Aorta (tissue), 5 donors: ENCODE measurements around the gene TRIM50. TPM values are rescaled to one million over a fixed set of nuclear protein-coding genes. Genes with fewer than 3 reads are reported as not detected.

Source experiments
- ATAC-seq: fragments of 200-7000 bp; cut with Tn5 transposase; one replicate; pipeline ENCODE4 v1.9.1; 2022; ENCODE audit warnings: moderate library complexity; ENCODE audit not compliant: low FRiP score
- DNase-seq, 2 donors: peaks; one replicate each; pipeline ENCODE4 v3.0.0-alpha.2; 2020
- H3K27ac ChIP-seq, 2 donors: one replicate each; pipeline ENCODE4 v1.5.1; 2013; ENCODE audit warnings: low read length in 2 of 2, mild to moderate bottlenecking in 2 of 2, moderate library complexity in 2 of 2, control low read depth in 1 of 2, inconsistent platforms in 1 of 2, low read depth in 1 of 2
- H3K27me3 ChIP-seq, 2 donors: one replicate each; pipeline ENCODE4 v1.6.1; 2013; ENCODE audit warnings: control low read depth in 1 of 2, low read length in 1 of 2, mild to moderate bottlenecking in 1 of 2, moderate library complexity in 1 of 2; ENCODE audit not compliant: insufficient read depth in 2 of 2, control insufficient read depth in 1 of 2
- H3K36me3 ChIP-seq, 2 donors: one replicate each; pipeline ENCODE4 v1.6.1; 2013; ENCODE audit warnings: control low read depth in 1 of 2, low read length in 1 of 2, mild to moderate bottlenecking in 1 of 2; ENCODE audit not compliant: insufficient read depth in 2 of 2, control insufficient read depth in 1 of 2
- H3K4me1 ChIP-seq, 2 donors: one replicate each; pipeline ENCODE4 v1.6.1; 2013; ENCODE audit warnings: low read length in 2 of 2, control low read depth in 1 of 2, mild to moderate bottlenecking in 1 of 2, moderate library complexity in 1 of 2; ENCODE audit not compliant: insufficient read depth in 2 of 2, control insufficient read depth in 1 of 2
- H3K4me3 ChIP-seq, 2 donors: one replicate each; pipeline ENCODE4 v1.5.1; 2013; ENCODE audit warnings: low read length in 2 of 2, control low read depth in 1 of 2, mild to moderate bottlenecking in 1 of 2
- H3K9me3 ChIP-seq: one replicate; pipeline ENCODE4 v1.6.1; 2013; ENCODE audit warnings: mild to moderate bottlenecking, low read length; ENCODE audit not compliant: control insufficient read depth
- WGBS, 2 donors: extraction: QIAGEN DNeasy Blood & Tissue Kit; methylation state at CpG; one replicate each; pipeline ENCODE4 v1.1.7; 2013; 5-methylcytosine and 5-hydroxymethylcytosine counted together
- intact Hi-C, 2 donors: fragments of 100-400 bp; cut with DNase I; formaldehyde crosslinking; loops; one replicate each; pipeline versions ENCODE4 v1.14.2 to v1.15.0; 2022
- polyA plus RNA-seq, 2 donors: library from polyadenylated mRNA; stranded (reverse); fragments of 200-250 nt; gene quantifications; one replicate each; pipeline ENCODE4 v1.2.3, GENCODE V29; 2013
- total RNA-seq, 2 donors: library from RNA; stranded (reverse); fragmentation: NEBNext Ultra II Directional; extraction: Animal tissue kit (Norgen Biotek cat#: 25700); gene quantifications; one replicate each; pipeline ENCODE4 v1.2.1, GENCODE V29; 2021
- donor health status: healthy with polysubstance abuse.
- donor health status: Bipolar disorder and iron deficiency.
- donor health status: DM: no; HTN: no; CAD: no.
- donor health status: DM: no; HTN: no; CAD: no.
- donor health status: DM: yes; HTN: yes; CAD: no.

Gene TRIM50
- total and polyA plus RNA-seq, 4 donors = 0.38 to 2.2 TPM; not detected in 2

DNA sequence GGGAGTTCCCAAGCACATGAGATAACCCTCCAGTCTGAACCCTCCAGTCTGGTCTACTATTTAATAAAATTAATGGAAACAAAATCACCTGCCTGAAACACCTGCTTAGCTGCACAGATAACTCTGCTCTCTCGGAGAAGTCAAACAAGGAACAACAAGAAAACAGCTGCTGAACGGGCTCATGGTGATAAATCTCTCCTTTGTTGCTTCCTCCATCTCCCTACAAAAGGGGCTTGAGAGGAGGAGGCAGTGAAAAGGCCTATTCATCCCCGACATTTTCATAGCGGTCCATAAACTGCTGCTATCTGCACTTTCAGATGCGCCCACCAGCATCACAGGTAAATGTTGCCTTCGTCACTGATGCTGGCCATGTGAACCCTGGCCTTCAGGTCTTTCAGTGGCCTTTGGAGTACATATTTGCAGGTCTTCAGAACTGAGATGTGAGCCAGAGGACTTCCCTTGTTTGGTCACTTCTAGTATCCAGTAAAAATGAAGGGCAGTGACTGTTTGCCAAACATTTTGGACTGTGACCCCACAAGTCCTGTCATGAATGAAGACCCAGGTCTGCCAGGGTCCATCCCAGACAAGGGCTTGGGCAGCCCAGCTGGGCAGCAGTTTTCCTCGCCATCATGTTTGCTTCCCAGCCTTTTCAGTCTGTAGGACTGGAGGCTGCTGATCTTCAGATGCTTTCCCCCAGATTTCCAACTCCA is 15.9 kb upstream of the TRIM50 start:
- Histone ChIP-seq H3K9me3 (no peaks in the 10 kb centered on the region), H3K36me3 (no peaks in the 10 kb centered on the region), H3K4me1 (no peaks in the 10 kb centered on the region), H3K27ac (no peak overlapping the region), H3K4me3 (no peak overlapping the region), H3K27me3 (no peaks in the 10 kb centered on the region)
- DNase-seq (no peak), ATAC-seq (no peak)
- 89 to 97% methylated on average over 7 of the region's 7 CpGs for WGBS, 2 donors
- intact Hi-C loops = loop anchor here in 1 of 2 donors (2.0 kb wide), 1 partner anchor 109 kb away; no protein-coding TSS in a partner anchor

DNA sequence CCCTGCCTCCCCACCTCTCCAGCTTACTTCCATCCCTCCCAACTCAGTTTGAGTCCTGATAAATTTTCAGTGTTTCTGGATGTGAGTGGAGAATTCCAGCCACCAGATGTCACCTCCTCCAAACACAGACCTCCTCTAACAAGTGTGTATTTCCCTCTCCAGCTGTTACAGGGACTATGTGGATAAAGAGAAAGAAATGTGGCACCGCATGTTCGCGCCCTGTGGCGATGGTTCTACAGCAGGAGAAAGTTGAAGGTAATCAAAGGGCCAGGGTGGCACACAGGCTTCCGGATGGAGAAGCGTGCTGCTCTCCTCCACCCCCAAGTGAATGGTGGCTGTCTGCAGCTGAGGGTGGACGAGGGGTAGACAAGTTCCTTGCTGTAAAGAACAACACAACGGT is 14.8 kb upstream of the TRIM50 start:
- H3K36me3 ChIP-seq = no peaks in the 10 kb centered on the region
- H3K27ac ChIP-seq = no peak overlapping the region
- DNase-seq = no peak
- intact Hi-C loops = loop anchor here (1.0 to 2.0 kb wide), 2 partner anchors 109 to 110 kb away; no protein-coding TSS in a partner anchor
- ATAC-seq = peak; percentile 60
- 13 to 18% methylated on average over 8 of the region's 8 CpGs for WGBS, 2 donors
- no peaks in the 10 kb centered on the region for H3K27me3 ChIP-seq
- no peaks in the 10 kb centered on the region for H3K4me1 ChIP-seq
- H3K9me3 ChIP-seq = no peaks in the 10 kb centered on the region
- no peak overlapping the region for H3K4me3 ChIP-seq

DNA sequence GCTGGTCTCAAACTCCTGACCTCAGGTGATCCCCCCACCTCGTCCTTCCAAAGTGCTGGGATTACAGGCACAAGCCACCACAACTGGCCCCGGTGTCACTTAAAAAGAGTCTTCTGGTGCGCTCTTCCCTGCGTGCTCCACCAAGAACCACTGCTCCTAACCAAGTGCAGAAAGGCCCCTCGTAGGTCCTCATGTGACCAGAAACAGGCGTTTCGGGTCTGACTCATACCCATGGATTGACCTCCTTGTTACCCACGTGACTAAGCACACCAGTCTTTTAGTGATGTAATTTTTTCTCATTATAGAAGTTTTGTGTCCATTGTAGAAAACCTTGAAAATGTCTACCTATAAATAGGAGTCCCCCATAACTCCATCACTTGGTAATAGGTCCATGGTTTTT is 14.0 kb upstream of the TRIM50 start:
- Histone ChIP-seq H3K36me3 (no peaks in the 10 kb centered on the region), H3K27ac (no peak overlapping the region), H3K27me3 (no peaks in the 10 kb centered on the region), H3K4me1 (no peaks in the 10 kb centered on the region), H3K9me3 (no peaks in the 10 kb centered on the region), H3K4me3 (no peak overlapping the region)
- DNase-seq (no peak), ATAC-seq (no peak)
- intact Hi-C loops = loop anchor here (1.0 to 2.0 kb wide), 2 partner anchors 109 to 111 kb away; no protein-coding TSS in a partner anchor
- WGBS, 2 donors = 48% methylated on average over 8 of the region's 8 CpGs

DNA sequence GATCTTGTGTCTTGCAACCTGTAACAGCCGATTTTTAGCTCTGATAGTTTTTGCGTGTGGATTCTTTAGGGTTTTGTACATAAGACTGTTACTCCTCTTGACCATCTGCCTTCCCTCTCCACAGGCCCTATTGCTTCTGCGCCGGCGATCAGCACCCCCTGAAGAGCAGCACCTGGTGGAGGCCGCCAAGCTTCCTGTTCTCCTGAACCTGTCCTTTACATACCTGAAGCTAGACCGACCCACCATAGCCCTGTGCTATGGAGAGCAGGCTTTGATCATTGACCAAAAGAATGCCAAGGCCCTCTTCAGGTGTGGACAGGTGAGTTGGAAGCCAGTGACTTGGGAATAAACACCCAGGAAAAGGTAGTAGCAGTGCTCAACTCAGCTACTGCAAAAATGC is 12.6 kb upstream of the TRIM50 start:
- Histone ChIP-seq H3K36me3 (no peaks in the 10 kb centered on the region), H3K27ac (no peak overlapping the region), H3K4me3 (no peak overlapping the region), H3K9me3 (no peaks in the 10 kb centered on the region), H3K4me1 (no peaks in the 10 kb centered on the region), H3K27me3 (no peaks in the 10 kb centered on the region)
- WGBS, 2 donors = 75 to 79% methylated on average over 7 of the region's 7 CpGs
- ATAC-seq (no peak), DNase-seq (no peak)
- intact Hi-C loops = no loop called here

DNA sequence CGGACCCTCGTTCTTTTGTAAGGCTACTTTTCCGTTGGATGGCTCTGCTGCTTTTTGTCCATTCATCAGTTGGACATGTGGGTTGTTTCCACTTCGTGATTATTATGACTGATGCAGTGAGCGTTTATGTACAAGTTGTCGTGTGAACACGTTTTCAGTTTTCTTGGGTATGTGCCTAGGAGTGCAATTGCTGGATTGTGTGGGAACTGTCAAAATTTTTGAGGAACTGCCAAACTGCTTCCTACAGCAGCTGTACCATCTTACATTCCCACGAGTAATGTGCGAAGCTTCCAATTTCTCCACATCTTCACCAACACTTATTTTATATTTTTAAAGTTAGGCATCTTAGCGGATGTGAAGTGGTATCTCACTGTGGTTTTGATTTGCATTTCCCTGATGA is 10.4 kb upstream of the TRIM50 start:
- Histone ChIP-seq H3K4me1 (no peaks in the 10 kb centered on the region), H3K27ac (no peak overlapping the region), H3K36me3 (no peaks in the 10 kb centered on the region), H3K9me3 (no peaks in the 10 kb centered on the region), H3K4me3 (no peak overlapping the region), H3K27me3 (no peaks in the 10 kb centered on the region)
- WGBS, 2 donors = 11 to 19% methylated on average over 10 of the region's 10 CpGs
- DNase-seq (no peak), ATAC-seq (no peak)
- intact Hi-C loops = no loop called here

DNA sequence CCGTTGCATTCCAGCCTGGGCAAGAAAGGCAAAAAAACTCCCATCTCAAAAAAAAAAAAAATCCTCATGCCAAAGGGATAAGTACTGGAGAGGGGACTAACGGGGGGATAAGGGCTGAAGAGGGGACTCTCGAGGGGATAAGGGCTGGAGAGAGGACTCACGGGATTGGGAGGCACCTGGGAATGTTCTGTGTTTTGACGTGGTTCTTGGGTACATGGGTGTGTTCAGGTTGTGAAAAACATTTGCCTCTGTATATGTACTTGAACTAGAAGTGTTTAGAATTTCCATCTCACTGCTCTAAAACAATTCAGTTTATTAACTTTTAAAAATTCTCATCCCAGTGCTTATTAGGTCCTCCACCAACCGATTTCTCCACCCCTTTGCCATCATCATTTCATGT is 4.6 kb upstream of the TRIM50 start:
- ATAC-seq = no peak

DNA sequence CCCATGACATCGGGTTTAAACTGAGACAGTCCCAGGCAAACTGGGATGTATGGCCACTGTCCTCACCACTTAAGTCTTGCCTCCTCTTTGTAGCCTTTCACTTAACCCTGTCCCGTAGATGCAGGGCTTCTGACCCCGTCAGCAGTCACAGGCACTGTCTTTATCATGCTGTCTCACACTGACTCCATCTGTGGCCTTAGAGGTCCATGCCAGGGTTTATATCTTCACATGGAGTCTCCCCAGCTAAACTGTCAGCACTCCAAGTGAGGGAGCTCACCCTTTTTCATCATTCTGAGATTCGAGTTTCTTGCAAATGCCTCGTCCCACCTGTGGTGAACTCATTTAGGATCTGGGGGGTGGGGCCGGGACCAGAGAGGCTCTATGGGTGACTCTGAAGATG is 2.9 kb upstream of the TRIM50 start:
- DNase-seq (no peak), ATAC-seq (no peak)
- Histone ChIP-seq H3K36me3 (no peaks in the 10 kb centered on the region), H3K27me3 (no peaks in the 10 kb centered on the region), H3K4me1 (no peaks in the 10 kb centered on the region), H3K27ac (no peak overlapping the region), H3K9me3 (no peaks in the 10 kb centered on the region), H3K4me3 (no peak overlapping the region)
- WGBS, 2 donors = 64 to 66% methylated on average over 6 of the region's 6 CpGs
- intact Hi-C loops = no loop called here

More for the DNA sequence above, 4.6 kb upstream of the TRIM50 start:
- intact Hi-C loops = no loop called here
- Histone ChIP-seq H3K36me3 (no peaks in the 10 kb centered on the region), H3K27me3 (no peaks in the 10 kb centered on the region), H3K4me1 (no peaks in the 10 kb centered on the region), H3K27ac (no peak overlapping the region), H3K9me3 (no peaks in the 10 kb centered on the region), H3K4me3 (no peak overlapping the region)
- DNase-seq = no peak
- WGBS, 2 donors = 70 to 81% methylated on average over 6 of the region's 6 CpGs

DNA sequence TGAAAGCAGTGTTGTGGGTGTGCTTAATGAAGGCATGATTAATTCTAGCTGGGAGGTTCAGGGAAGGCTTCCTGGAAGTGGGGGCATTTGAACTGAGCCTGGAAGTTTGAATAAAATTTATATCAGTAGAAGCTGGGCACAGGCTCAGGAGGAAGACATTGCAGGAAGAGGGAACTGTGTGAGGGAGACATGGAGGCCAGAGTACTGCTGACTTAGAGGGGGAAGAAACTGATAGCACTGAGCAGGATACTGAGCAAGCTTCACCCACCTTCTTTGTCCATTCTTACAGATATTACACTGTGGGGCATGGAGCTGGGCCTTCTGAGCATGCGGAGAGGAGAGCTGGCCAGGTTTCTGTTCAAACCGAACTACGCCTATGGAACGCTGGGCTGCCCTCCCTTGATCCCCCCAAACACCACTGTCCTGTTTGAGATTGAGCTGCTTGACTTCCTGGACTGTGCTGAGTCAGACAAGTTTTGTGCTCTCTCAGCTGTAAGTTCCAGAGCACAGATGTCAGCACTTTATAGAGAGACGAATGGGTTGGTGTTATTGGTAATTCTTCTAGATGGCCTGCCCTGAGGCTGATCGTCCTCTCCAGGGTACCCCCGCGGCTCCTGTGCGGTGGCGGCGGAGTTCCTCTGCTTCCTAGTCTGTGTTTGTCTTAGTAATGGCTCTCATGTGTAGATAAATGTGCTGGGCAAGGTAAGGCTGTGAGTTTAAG is 2.1 kb upstream of the TRIM50 start:
- no peak overlapping the region for H3K27ac ChIP-seq
- no peak for DNase-seq
- H3K27me3 ChIP-seq = no peaks in the 10 kb centered on the region
- H3K4me1 ChIP-seq = no peaks in the 10 kb centered on the region
- intact Hi-C loops = no loop called here
- no peak overlapping the region for H3K4me3 ChIP-seq
- H3K9me3 ChIP-seq = no peaks in the 10 kb centered on the region
- no peak for ATAC-seq
- WGBS, 2 donors = 32 to 35% methylated on average over 11 of the region's 11 CpGs
- H3K36me3 ChIP-seq = no peaks in the 10 kb centered on the region

DNA sequence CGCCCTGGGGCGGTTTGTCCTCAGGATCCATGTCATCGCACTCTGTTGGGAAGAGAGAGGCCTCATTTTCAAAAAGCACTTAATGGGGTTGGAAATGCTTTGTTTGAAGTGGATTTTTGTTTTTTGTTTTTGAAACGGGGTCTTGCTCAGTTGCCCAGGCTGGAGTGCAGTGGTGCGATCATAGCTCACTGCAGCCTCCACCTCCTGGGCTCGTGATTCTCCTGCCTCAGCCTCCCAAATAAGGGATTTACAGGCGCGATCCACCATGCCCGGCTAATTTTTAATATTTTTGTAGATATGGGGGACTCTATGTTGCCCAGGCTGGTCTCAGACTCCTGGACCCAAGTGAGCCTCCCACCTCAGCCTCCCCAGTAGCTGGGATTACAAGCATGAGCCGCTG is 814 bp upstream of the TRIM50 start:
- Histone ChIP-seq H3K27me3 (no peaks in the 10 kb centered on the region), H3K4me3 (no peak overlapping the region), H3K36me3 (no peaks in the 10 kb centered on the region), H3K4me1 (no peaks in the 10 kb centered on the region), H3K9me3 (no peaks in the 10 kb centered on the region), H3K27ac (no peak overlapping the region)
- ATAC-seq = no peak
- no peak for DNase-seq
- 92 to 97% methylated on average over 10 of the region's 10 CpGs for WGBS, 2 donors
- intact Hi-C loops = no loop called here
